Measurements from ENCODE around the gene SYNE1.

- TF ChIP-seq CTCF (IDR thresholded peaks at IDR 0.05) (no peak), POLR2A (IDR thresholded peaks at IDR 0.05) (no peak)
Measured at GRCh38 chr6:152634773-152635172, 2.4 kb downstream of the SYNE1 start.

Measured in heart left ventricle (tissue), 13 donors.